IPS-NIHi7 (cell line): ENCODE measurements around the gene RYR3.

Experiments used
- DNase-seq: peaks from one replicate; pipeline ENCODE4 v3.0.0; 2012; ENCODE audit warnings: mixed read lengths; ENCODE audit errors: extremely low spot score

The RYR3 gene

DNA sequence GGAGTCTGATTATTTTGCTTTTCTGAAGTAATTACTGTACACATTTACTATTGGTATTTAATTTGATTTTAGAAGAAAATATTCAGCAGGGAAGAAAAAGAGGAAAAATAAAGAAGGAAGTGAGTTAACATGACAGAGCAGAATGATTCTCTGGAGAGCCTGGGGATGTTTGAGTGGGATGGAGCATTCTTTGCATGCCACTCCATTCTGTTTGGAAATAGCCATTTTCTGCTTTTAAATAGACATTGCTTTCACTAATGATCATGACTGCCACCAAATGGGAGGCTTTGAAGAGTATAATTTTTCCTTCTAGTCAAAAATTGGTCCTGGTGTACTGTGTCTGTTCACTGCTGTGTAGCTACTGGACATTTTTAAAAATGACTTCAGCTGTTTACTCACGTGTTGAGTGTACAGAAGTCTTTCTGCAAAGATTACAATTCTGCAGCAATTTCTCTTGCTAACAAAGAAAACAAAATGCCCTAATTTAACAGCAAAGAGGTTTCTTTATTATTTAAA, 196.1 kb downstream of the RYR3 start:
- peak; percentile 29 for DNase-seq

- DNase-seq: no peak
Observed at GRCh38 chr15:33508703-33509102, 197.9 kb downstream of the RYR3 start.

DNA sequence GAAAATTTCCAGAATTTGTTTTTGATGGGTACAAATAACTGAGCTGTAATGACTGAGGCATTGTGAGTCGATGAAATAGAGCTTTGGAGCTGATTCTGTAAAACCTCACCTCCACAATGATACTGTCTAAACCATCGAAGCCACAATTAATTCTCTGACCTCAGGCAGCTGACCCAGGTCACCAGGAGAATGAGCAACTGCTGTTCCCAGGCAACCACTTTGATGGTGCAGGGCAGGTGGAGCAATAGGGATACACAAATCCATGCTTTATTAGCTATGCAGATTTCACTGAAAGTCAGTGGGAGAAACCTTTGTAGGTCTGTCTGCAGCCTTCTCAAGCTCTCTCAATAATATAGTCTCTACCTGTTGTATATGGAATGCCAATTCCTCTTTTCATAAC, 204.4 kb downstream of the RYR3 start:
- no peak for DNase-seq

- DNase-seq: no peak
Observed at GRCh38 chr15:33516563-33516962, 205.8 kb downstream of the RYR3 start.

GRCh38 chr15:33517944-33518343, 207.2 kb downstream of the RYR3 start:
- no peak for DNase-seq

GRCh38 chr15:33518421-33518820, 207.7 kb downstream of the RYR3 start:
- DNase-seq: no peak

- no peak for DNase-seq
Observed at GRCh38 chr15:33524274-33524673, 213.5 kb downstream of the RYR3 start.

DNA sequence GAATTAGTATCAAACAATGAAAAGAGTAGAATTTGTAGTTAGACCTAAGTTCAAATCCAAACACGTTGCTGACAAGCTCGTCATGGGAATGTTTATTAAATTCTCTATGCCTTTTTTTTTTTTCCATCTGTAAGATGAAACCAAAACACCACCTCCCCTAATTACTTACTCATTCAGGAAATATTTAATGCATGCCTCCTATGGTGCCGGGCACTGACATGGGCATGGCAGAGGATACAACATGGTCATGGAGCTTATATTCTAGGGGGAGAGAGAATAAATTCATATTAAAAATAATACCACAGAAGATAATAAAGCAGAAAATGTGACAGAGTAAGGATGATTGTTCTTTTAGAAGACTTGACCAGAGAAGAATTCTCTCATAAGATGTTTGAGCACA, 215.8 kb downstream of the RYR3 start:
- no peak for DNase-seq

GRCh38 chr15:33533197-33533596, 222.4 kb downstream of the RYR3 start:
- DNase-seq: peak; percentile 43

DNA sequence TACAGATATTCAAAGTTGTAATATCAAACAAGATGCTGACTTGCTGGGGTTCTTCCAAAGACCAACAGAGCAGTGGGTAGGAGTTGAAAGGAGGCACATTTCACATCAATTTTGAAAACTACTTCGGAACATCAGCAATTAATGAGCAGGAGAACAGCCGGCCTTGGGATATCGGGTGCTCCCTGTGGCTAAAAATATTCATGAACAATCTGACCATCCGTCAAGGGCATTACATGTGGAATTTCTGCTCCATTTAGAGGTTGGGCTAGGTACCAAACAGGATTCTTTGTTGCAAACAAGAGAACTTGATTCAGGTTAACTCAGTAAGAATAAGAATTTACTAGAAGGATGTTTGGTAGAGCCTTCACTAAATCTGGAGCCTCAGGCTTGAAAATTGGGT, 223.9 kb downstream of the RYR3 start:
- DNase-seq: no peak

- DNase-seq: no peak
Observed at GRCh38 chr15:33535135-33535534, 224.4 kb downstream of the RYR3 start.

GRCh38 chr15:33539825-33540573, 229.2 kb downstream of the RYR3 start:
- no peak for DNase-seq

- no peak for DNase-seq
Observed at GRCh38 chr15:33543957-33544356, 233.2 kb downstream of the RYR3 start.

- no peak for DNase-seq
Observed at GRCh38 chr15:33545866-33546265, 235.1 kb downstream of the RYR3 start.

DNA sequence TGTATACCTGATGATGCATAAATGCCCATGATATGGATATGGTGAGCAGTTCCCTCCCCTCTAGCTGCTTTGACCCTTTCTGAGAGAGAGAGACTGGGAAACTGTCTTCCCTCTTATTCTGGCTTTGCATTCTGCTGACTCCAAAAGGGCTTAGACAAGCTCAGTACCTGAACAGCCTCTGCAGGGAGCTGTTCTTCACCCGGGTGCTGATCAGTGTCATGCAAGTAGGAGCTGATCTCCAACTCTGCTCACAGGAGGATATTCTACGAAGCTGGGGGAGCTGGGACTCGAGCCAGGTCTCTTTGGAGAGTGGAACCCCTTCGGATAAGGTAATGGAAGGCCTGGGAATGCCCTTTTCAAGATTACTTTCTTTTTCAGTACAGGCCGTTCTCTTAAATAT, 237.1 kb downstream of the RYR3 start:
- DNase-seq: peak; percentile 83

GRCh38 chr15:33551860-33552259, 241.1 kb downstream of the RYR3 start:
- no peak for DNase-seq

DNA sequence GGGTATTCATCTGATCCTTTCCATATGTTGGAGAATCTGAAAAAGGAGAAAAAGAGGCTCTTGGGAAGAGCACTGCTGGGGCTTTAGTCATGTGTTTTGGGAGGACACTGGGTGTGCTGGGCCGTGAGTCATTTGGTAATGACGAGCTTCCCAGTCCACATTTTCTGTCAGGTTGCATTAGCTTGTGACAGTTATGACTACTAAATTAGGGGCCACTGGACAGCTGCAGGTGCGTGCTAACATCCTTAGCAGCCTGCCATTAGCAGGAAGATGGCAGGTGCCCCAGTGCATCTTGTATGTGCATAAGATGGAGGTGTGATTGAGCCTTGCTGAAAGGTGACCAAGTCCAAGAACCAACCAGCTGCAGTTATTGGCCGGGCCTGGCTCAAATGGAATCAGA, 242.4 kb downstream of the RYR3 start:
- DNase-seq: no peak

- DNase-seq: peak; percentile 60
Observed at GRCh38 chr15:33559207-33559890, 248.6 kb downstream of the RYR3 start.

DNA sequence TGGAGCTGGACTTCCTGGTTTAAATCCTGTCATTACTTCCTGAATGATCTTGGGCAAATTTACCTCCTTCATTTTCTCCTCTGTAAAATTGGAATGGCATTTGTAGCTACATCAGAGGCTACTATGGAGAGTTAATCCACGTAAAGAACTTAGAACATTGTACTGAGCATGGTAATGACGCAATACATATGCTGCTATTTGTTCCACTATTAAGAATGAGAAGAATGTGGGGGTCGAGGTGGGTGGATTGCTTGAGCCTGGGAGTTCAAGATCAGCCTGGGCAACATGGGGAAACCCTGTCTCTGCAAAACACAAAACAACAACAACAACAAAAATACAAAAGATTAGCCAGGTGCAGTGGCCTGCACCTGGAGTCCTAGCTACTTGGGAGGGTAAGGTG, 250.6 kb downstream of the RYR3 start:
- no peak for DNase-seq

DNA sequence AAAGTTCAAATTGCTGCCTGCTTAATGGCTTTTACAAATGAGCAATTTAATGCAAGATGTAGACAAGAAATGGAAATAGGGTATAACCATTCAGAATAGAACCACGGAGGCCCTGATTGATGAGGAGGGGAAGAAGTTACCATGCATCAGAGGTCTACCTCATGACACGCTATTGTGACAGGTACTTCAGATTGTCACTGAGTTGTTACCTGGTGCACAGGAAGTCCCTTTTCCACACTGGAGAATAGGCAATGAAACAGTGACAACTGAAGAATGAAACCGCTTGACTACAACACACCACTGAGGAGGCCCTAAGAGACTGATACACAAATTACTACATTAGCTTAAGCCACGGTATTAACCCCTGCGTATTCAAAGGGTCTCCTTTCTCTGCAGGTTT, 251.2 kb downstream of the RYR3 start:
- no peak for DNase-seq

DNA sequence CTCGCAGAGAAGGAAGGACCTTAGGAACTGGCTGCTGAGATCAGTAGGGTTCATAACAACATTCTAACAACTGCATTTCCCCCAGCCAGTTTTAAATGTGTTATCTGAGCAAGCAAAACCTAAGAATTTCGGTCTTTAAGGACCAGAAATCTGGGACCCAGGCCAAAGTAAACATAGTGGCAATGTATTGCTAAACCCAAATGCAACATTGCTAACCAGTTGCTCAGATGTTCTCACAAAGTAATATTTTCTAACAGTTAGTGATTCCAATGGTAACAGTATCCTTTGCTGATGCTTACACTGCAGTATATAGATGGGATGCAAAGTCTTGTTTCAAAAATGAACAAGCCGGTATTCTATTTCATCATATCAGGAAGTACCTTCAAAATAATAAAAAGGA, 254.3 kb downstream of the RYR3 start:
- no peak for DNase-seq

GRCh38 chr15:33567652-33568051, 256.9 kb downstream of the RYR3 start:
- DNase-seq: no peak

- no peak for DNase-seq
Observed at GRCh38 chr15:33569036-33569435, 258.3 kb downstream of the RYR3 start.
